ENCODE results near the gene WDFY3.

The WDFY3 gene

DNA sequence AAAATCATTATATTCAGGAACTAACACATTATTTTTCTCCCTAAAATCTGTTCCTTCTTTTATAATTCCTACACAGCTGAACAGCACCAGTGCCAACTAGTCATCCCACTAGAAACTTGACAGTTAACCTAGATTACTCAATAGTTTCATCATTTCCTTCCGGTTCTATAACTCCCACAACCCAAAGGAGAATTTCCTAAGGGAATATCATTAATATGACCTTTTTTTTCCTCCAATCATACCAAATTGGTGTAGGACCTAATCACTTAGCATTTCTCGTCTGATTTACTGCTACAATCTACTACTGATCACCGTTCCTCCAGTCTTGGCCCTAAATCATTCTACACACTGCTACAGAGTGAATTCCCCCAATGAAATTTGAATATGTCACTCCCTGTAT lies 45.9 kb downstream of the WDFY3 start:
- H3K4me3 ChIP-seq (ENCODE audit: low read length) = no peak overlapping the region
- no peaks in the 10 kb centered on the region for H3K27me3 ChIP-seq (ENCODE audit: control insufficient read depth, insufficient read depth, low read length)
- no peak overlapping the region for H3K9ac ChIP-seq (ENCODE audit: low read depth, low read length)
- H3K4me1 ChIP-seq (ENCODE audit: control insufficient read depth, insufficient read depth, low read length) = peaks cover 23% of the 10 kb centered on the region
- no peaks in the 10 kb centered on the region for H3K9me3 ChIP-seq (replicated peaks; ENCODE audit: low read length)
- H3K36me3 ChIP-seq (ENCODE audit: insufficient read depth, low read length) = peaks cover 5% of the 10 kb centered on the region
- H3K4me2 ChIP-seq (ENCODE audit: low read length) = peak overlapping the region; percentile 47

DNA sequence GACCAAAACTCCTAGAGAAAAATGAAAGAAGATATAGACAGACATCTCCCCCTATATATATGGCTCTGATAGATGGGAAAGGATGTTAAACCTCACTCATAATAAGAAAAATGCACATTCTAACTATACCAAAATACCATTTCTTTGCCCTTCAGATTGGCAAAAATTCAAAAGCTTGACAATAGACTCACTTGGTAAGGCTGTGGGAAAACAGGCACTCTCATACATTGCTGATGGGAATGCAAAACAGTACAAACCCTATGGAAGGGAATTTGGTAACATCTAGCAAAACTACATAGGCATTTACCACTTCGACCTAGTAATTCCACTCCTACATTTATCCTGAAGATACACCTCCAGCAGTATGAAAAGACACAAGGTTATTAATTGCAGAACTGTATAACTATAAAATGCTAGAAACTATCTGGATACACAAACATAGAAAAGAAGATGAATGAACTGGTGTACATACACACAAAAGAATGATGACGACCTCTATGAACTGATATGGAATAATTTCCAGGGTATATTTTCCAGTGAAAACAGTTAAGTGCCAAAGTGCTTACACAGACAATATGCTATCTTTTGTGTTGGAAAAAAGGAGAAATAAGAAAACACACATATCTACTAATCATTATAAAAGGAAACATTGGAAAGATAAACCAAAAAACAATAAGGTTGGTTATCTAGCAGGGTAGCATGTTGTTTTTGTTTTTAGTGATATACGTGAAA lies 48.5 kb downstream of the WDFY3 start:
- peaks cover 33% of the 10 kb centered on the region for H3K4me1 ChIP-seq (ENCODE audit: control insufficient read depth, insufficient read depth, low read length)
- H3K4me3 ChIP-seq (ENCODE audit: low read length) = no peak overlapping the region
- no peaks in the 10 kb centered on the region for H3K27me3 ChIP-seq (ENCODE audit: control insufficient read depth, insufficient read depth, low read length)
- H3K9me3 ChIP-seq (replicated peaks; ENCODE audit: low read length) = no peaks in the 10 kb centered on the region
- H3K9ac ChIP-seq (ENCODE audit: low read depth, low read length) = no peak overlapping the region
- H3K4me2 ChIP-seq (ENCODE audit: low read length) = no peak overlapping the region
- peaks cover 5% of the 10 kb centered on the region for H3K36me3 ChIP-seq (ENCODE audit: insufficient read depth, low read length)

GRCh38 chr4:84917086-84917821 lies 49.2 kb downstream of the WDFY3 start:
- Histone ChIP-seq H3K9ac (ENCODE audit: low read depth, low read length) (no peak overlapping the region), H3K27me3 (ENCODE audit: control insufficient read depth, insufficient read depth, low read length) (no peaks in the 10 kb centered on the region), H3K9me3 (replicated peaks; ENCODE audit: low read length) (no peaks in the 10 kb centered on the region), H3K4me2 (ENCODE audit: low read length) (no peak overlapping the region), H3K4me1 (ENCODE audit: control insufficient read depth, insufficient read depth, low read length) (peaks cover 33% of the 10 kb centered on the region), H3K4me3 (ENCODE audit: low read length) (no peak overlapping the region), H3K36me3 (ENCODE audit: insufficient read depth, low read length) (peaks cover 5% of the 10 kb centered on the region)

GRCh38 chr4:84916227-84916626 lies 50.3 kb downstream of the WDFY3 start:
- Histone ChIP-seq H3K36me3 (ENCODE audit: insufficient read depth, low read length) (peaks cover 10% of the 10 kb centered on the region), H3K4me1 (ENCODE audit: control insufficient read depth, insufficient read depth, low read length) (peaks cover 32% of the 10 kb centered on the region), H3K4me2 (ENCODE audit: low read length) (no peak overlapping the region), H3K9me3 (replicated peaks; ENCODE audit: low read length) (no peaks in the 10 kb centered on the region), H3K27me3 (ENCODE audit: control insufficient read depth, insufficient read depth, low read length) (no peaks in the 10 kb centered on the region), H3K4me3 (ENCODE audit: low read length) (no peak overlapping the region), H3K9ac (ENCODE audit: low read depth, low read length) (no peak overlapping the region)

DNA sequence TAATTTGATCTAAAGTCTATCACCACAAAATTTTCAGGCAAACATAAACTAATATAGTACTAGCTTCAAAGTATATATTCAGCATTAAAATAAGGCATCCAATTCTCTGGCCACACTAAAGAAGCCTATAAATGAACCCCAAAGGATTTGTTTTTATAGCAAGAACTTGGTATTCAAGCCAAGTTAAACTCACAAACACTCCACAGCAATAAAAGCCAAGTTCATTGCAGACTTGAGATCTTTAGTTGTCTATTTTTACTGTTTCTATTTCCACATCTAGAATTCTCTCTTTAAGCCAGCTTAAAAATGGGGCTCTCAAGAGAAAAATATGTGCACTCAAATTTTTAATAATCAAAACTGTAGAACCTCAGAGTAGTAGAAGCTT lies 51.1 kb downstream of the WDFY3 start:
- Histone ChIP-seq H3K9me3 (replicated peaks; ENCODE audit: low read length) (no peaks in the 10 kb centered on the region), H3K4me1 (ENCODE audit: control insufficient read depth, insufficient read depth, low read length) (peaks cover 24% of the 10 kb centered on the region), H3K9ac (ENCODE audit: low read depth, low read length) (no peak overlapping the region), H3K36me3 (ENCODE audit: insufficient read depth, low read length) (peaks cover 10% of the 10 kb centered on the region), H3K4me3 (ENCODE audit: low read length) (no peak overlapping the region), H3K27me3 (ENCODE audit: control insufficient read depth, insufficient read depth, low read length) (no peaks in the 10 kb centered on the region), H3K4me2 (ENCODE audit: low read length) (peak overlapping the region; percentile 17)

- Histone ChIP-seq H3K4me1 (ENCODE audit: control insufficient read depth, insufficient read depth, low read length) (peaks cover 20% of the 10 kb centered on the region), H3K9ac (ENCODE audit: low read depth, low read length) (no peak overlapping the region), H3K27me3 (ENCODE audit: control insufficient read depth, insufficient read depth, low read length) (no peaks in the 10 kb centered on the region), H3K9me3 (replicated peaks; ENCODE audit: low read length) (no peaks in the 10 kb centered on the region), H3K36me3 (ENCODE audit: insufficient read depth, low read length) (peaks cover 10% of the 10 kb centered on the region), H3K4me2 (ENCODE audit: low read length) (no peak overlapping the region), H3K4me3 (ENCODE audit: low read length) (no peak overlapping the region)
Observed at GRCh38 chr4:84914686-84915395, 51.6 kb downstream of the WDFY3 start.

GRCh38 chr4:84913176-84913575 lies 53.3 kb downstream of the WDFY3 start:
- Histone ChIP-seq H3K9ac (ENCODE audit: low read depth, low read length) (no peak overlapping the region), H3K4me2 (ENCODE audit: low read length) (no peak overlapping the region), H3K27me3 (ENCODE audit: control insufficient read depth, insufficient read depth, low read length) (no peaks in the 10 kb centered on the region), H3K4me1 (ENCODE audit: control insufficient read depth, insufficient read depth, low read length) (peaks cover 20% of the 10 kb centered on the region), H3K4me3 (ENCODE audit: low read length) (no peak overlapping the region), H3K9me3 (replicated peaks; ENCODE audit: low read length) (no peaks in the 10 kb centered on the region), H3K36me3 (ENCODE audit: insufficient read depth, low read length) (peaks cover 5% of the 10 kb centered on the region)

DNA sequence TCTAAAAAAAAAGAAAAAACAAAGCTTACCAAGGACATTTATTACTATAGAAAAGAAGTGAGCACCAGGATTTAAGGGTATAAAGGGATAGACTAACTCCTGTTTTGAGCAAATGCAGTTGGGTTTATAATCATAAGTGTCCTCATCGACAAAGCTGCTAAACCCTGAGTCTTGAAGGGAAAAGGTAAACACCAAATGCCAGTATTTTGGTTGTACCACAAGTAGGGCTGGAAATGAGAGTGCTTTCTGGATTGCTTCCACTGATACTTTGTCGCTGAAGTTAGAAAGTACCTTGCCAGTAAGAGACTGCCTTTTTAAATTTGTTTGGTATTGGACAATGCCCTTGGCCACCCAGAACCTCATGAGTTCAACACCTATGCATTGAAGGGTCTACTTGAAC lies 53.7 kb downstream of the WDFY3 start:
- Histone ChIP-seq H3K4me3 (ENCODE audit: low read length) (no peak overlapping the region), H3K4me1 (ENCODE audit: control insufficient read depth, insufficient read depth, low read length) (peaks cover 20% of the 10 kb centered on the region), H3K27me3 (ENCODE audit: control insufficient read depth, insufficient read depth, low read length) (no peaks in the 10 kb centered on the region), H3K36me3 (ENCODE audit: insufficient read depth, low read length) (peaks cover 5% of the 10 kb centered on the region), H3K9ac (ENCODE audit: low read depth, low read length) (no peak overlapping the region), H3K9me3 (replicated peaks; ENCODE audit: low read length) (no peaks in the 10 kb centered on the region), H3K4me2 (ENCODE audit: low read length) (no peak overlapping the region)

DNA sequence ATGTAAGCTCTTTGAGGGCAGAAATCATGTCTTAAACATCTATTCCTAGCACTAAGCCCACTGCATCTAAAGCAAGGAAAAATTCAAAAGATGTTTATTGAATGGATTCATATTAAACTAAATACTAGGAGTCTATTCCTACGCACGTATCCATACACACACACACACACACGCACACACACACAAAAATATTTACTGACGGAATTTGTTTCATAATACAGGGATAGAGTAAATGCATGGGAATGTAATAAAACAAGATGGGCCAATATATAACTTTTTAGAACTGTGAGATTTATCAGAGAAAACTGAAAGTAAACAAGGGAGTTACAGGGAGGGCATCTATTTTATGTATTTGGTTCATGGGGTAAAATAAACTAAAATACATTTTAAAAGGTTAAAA lies 57.6 kb downstream of the WDFY3 start:
- H3K36me3 ChIP-seq (ENCODE audit: insufficient read depth, low read length) = peaks cover 5% of the 10 kb centered on the region
- H3K4me1 ChIP-seq (ENCODE audit: control insufficient read depth, insufficient read depth, low read length) = no peaks in the 10 kb centered on the region
- no peak overlapping the region for H3K4me3 ChIP-seq (ENCODE audit: low read length)
- H3K9me3 ChIP-seq (replicated peaks; ENCODE audit: low read length) = no peaks in the 10 kb centered on the region
- no peak overlapping the region for H3K4me2 ChIP-seq (ENCODE audit: low read length)
- H3K27me3 ChIP-seq (ENCODE audit: control insufficient read depth, insufficient read depth, low read length) = no peaks in the 10 kb centered on the region
- H3K9ac ChIP-seq (ENCODE audit: low read depth, low read length) = no peak overlapping the region

- Histone ChIP-seq H3K4me1 (ENCODE audit: control insufficient read depth, insufficient read depth, low read length) (no peaks in the 10 kb centered on the region), H3K9ac (ENCODE audit: low read depth, low read length) (no peak overlapping the region), H3K27me3 (ENCODE audit: control insufficient read depth, insufficient read depth, low read length) (no peaks in the 10 kb centered on the region)
Observed at GRCh38 chr4:84907145-84907544, 59.3 kb downstream of the WDFY3 start.

GRCh38 chr4:84905646-84906045 lies 60.8 kb downstream of the WDFY3 start:
- Histone ChIP-seq H3K4me1 (ENCODE audit: control insufficient read depth, insufficient read depth, low read length) (no peaks in the 10 kb centered on the region), H3K4me2 (ENCODE audit: low read length) (no peak overlapping the region), H3K4me3 (ENCODE audit: low read length) (no peak overlapping the region), H3K9ac (ENCODE audit: low read depth, low read length) (no peak overlapping the region), H3K27me3 (ENCODE audit: control insufficient read depth, insufficient read depth, low read length) (no peaks in the 10 kb centered on the region), H3K36me3 (ENCODE audit: insufficient read depth, low read length) (peaks cover 7% of the 10 kb centered on the region), H3K9me3 (replicated peaks; ENCODE audit: low read length) (no peaks in the 10 kb centered on the region)

More at GRCh38 chr4:84907145-84907544, 59.3 kb downstream of the WDFY3 start:
- no peak overlapping the region for H3K4me3 ChIP-seq (ENCODE audit: low read length)
- H3K4me2 ChIP-seq (ENCODE audit: low read length) = no peak overlapping the region
- peaks cover 5% of the 10 kb centered on the region for H3K36me3 ChIP-seq (ENCODE audit: insufficient read depth, low read length)
- H3K9me3 ChIP-seq (replicated peaks; ENCODE audit: low read length) = no peaks in the 10 kb centered on the region
